K562 (cell line): ENCODE measurements around the gene TRERF1. TPM values are rescaled to one million over a fixed set of nuclear protein-coding genes. Genes with fewer than 3 reads are reported as not detected.

ENCODE experiments used
- BMI1 ChIP-seq: fragments of 150-350 bp; IDR thresholded peaks from 2 replicates; pipeline ENCODE4 v1.6.1; 2014; ENCODE audit warnings: low read length
- CBX3 ChIP-seq, 2 experiments: IDR thresholded peaks; 1 replicate in 1 of 2; 2 replicates in 1 of 2; pipeline ENCODE4 v1.6.1; 2012; ENCODE audit warnings: inconsistent platforms in 2 of 2, low read length in 2 of 2, borderline replicate concordance in 1 of 2, control low read depth in 1 of 2
- CREB1 ChIP-seq, 2 experiments: sonication (generic) in 1 of 2; formaldehyde crosslinking in 1 of 2; IDR thresholded peaks; 2 replicates each; pipeline versions ENCODE4 v1.6.1 to v1.8.0; 2012 to 2022; ENCODE audit warnings: inconsistent platforms in 1 of 2, mild to moderate bottlenecking in 1 of 2, missing genetic modification reagents in 1 of 2, moderate library complexity in 1 of 2
- DEAF1 ChIP-seq: fragments of 450-650 bp; formaldehyde crosslinking; IDR thresholded peaks from 2 replicates; pipeline ENCODE4 v1.4.0; 2020; ENCODE audit warnings: mild to moderate bottlenecking, moderate library complexity
- DPF2 ChIP-seq: fragments of 450-650 bp; IDR thresholded peaks from 2 replicates; pipeline ENCODE4 v1.6.1; 2016
- E2F1 ChIP-seq: sonication (generic); formaldehyde crosslinking; IDR thresholded peaks from 2 replicates; pipeline ENCODE4 v1.8.1; 2023; ENCODE audit warnings: mild to moderate bottlenecking, missing genetic modification reagents, moderate library complexity
- E2F3 ChIP-seq: fragments of 250-450 bp; sonication (Bioruptor Pico); IDR thresholded peaks from 2 replicates; pipeline ENCODE4 v1.4.0; 2020; ENCODE audit warnings: mild to moderate bottlenecking
- FUS ChIP-seq: fragments of 200-400 bp; formaldehyde crosslinking; optimal IDR thresholded peaks from 2 replicates; pipeline ENCODE3; 2017; ENCODE audit warnings: low read depth, low read length
- GABPB2 ChIP-seq: fragments of 250-450 bp; sonication (Bioruptor Pico); conservative IDR thresholded peaks from 2 replicates; pipeline ENCODE4 v1.5.1; 2021; ENCODE audit warnings: mild to moderate bottlenecking
- HLTF ChIP-seq: fragments of 450-650 bp; IDR thresholded peaks from 2 replicates; pipeline ENCODE4 v1.6.1; 2016
- KAT2B ChIP-seq: IDR thresholded peaks from one replicate; pipeline ENCODE4 v1.6.1; 2012; ENCODE audit warnings: low read depth, mild to moderate bottlenecking, control low read depth, inconsistent platforms, low read length, moderate library complexity
- MCM3 ChIP-seq: fragments of 450-650 bp; IDR thresholded peaks from 2 replicates; pipeline ENCODE4 v1.6.1; 2016
- MLLT1 ChIP-seq, 2 experiments: fragments of 450-650 bp; IDR thresholded peaks; 2 replicates each; pipeline ENCODE4 v1.6.1; 2016
- MTF1 ChIP-seq: fragments of 250-450 bp; sonication (Bioruptor Pico); IDR thresholded peaks from 2 replicates; pipeline ENCODE4 v1.9.0; 2021; ENCODE audit warnings: moderate library complexity, mild to moderate bottlenecking, inconsistent platforms, borderline replicate concordance
- NFE2 ChIP-seq: IDR thresholded peaks from 2 replicates; pipeline ENCODE4 v1.6.1; 2014; ENCODE audit warnings: antibody characterized with exemption, low read depth
- NONO ChIP-seq, 2 experiments: fragments of 200-400 bp in 1 of 2; fragments of 450-650 bp in 1 of 2; formaldehyde crosslinking in 1 of 2; IDR thresholded peaks; 2 replicates each; pipeline ENCODE4 v1.6.1; 2017; ENCODE audit warnings: low read depth in 2 of 2, mild to moderate bottlenecking in 2 of 2, moderate library complexity in 2 of 2, low read length in 1 of 2
- PTBP1 ChIP-seq: fragments of 200-400 bp; formaldehyde crosslinking; IDR thresholded peaks from 2 replicates; pipeline ENCODE4 v1.6.1; 2017; ENCODE audit warnings: low read depth, low read length
- RBFOX2 ChIP-seq: fragments of 200-400 bp; formaldehyde crosslinking; IDR thresholded peaks from 2 replicates; pipeline ENCODE4 v1.6.1; 2017; ENCODE audit warnings: low read depth, mild to moderate bottlenecking, low read length, moderate library complexity
- RBM34 ChIP-seq: fragments of 200-400 bp; formaldehyde crosslinking; IDR thresholded peaks from 2 replicates; pipeline ENCODE4 v1.6.1; 2018; ENCODE audit warnings: low read length, borderline replicate concordance; ENCODE audit not compliant: insufficient read depth
- RBM39 ChIP-seq: fragments of 200-400 bp; formaldehyde crosslinking; optimal IDR thresholded peaks from 2 replicates; pipeline ENCODE3; 2018; ENCODE audit warnings: low read depth, low read length
- RFX7 ChIP-seq: fragments of 250-450 bp; sonication (Bioruptor Pico); IDR thresholded peaks from 2 replicates; pipeline ENCODE4 v1.5.1; 2021; ENCODE audit warnings: mild to moderate bottlenecking
- RNF219 ChIP-seq: fragments of 250-450 bp; sonication (Bioruptor Pico); IDR thresholded peaks from 2 replicates; pipeline ENCODE4 v1.5.0; 2022; ENCODE audit warnings: mild to moderate bottlenecking
- TAF1 ChIP-seq: IDR thresholded peaks from 2 replicates; pipeline ENCODE4 v1.6.1; 2011; ENCODE audit warnings: mild to moderate bottlenecking, low read length, moderate library complexity; ENCODE audit not compliant: insufficient read depth, control insufficient read depth, severe bottlenecking; ENCODE audit errors: extremely low read depth
- TAL1 ChIP-seq: fragments of 450-650 bp; IDR thresholded peaks from 2 replicates; pipeline ENCODE4 v1.6.1; 2016; ENCODE audit warnings: mild to moderate bottlenecking
- TCF3 ChIP-seq: sonication (generic); formaldehyde crosslinking; IDR thresholded peaks from 2 replicates; pipeline ENCODE4 v1.4.0; 2020; ENCODE audit warnings: mild to moderate bottlenecking, missing genetic modification reagents
- ZKSCAN1 ChIP-seq: fragments of 150-350 bp; IDR thresholded peaks from 2 replicates; pipeline ENCODE4 v1.6.1; 2016; ENCODE audit warnings: low read depth, low read length
- polyA plus RNA-seq, 8 experiments: library from polyadenylated mRNA; depleted of rRNA in 4 of 8; stranded (reverse) in 5 of 8; unstranded in 3 of 8; fragments of >200 nt; fragmentation: Nextera tagmentation in 2 of 8; fragmentation: Illumina TruSeq in 1 of 8; extraction: Ambion mirVana in 2 of 8; extraction: Trizol in 1 of 8; gene quantifications; 2 replicates each; pipeline versions ENCODE4 v1.2.1 to v1.2.3, GENCODE V29; 2011 to 2014; ENCODE audit warnings: inconsistent platforms in 1 of 8, missing spikeins in 1 of 8
- total RNA-seq, 7 experiments: library from RNA; depleted of rRNA in 6 of 7; stranded (reverse); fragments of >200 nt in 6 of 7; fragmentation: Illumina TruSeq in 2 of 7; extraction: Trizol in 2 of 7; gene quantifications; 2 replicates each; pipeline versions ENCODE4 v1.2.1 to v1.2.3, GENCODE V29; 2011 to 2021; ENCODE audit warnings: low replicate concordance in 1 of 7

TRERF1 gene
- total and polyA plus RNA-seq, 9 of the 15 experiments (the other 6 are each of a cell fraction or from before 2014, with no cell fraction given) = 0.04 to 0.20 (median 0.07) TPM; not detected in 3

GRCh38 chr6:42467651-42468050, 15.9 kb upstream of the TRERF1 start (continued):
- no peak for TF ChIP-seq MLLT1 (IDR thresholded peaks at IDR 0.05)
- no peak for TF ChIP-seq RBM34
- TF ChIP-seq RBM39 = no peak
- TF ChIP-seq E2F3 (CRISPR knock-in tag) = no peak
- TF ChIP-seq PTBP1 = no peak
- no peak for TF ChIP-seq MTF1 (CRISPR knock-in tag)
- no peak for TF ChIP-seq RBFOX2
- no peak for TF ChIP-seq KAT2B
- peak; percentile 75 for TF ChIP-seq TAL1
- TF ChIP-seq E2F1 (CRISPR knock-in tag) = no peak
- no peak for TF ChIP-seq NFE2
- no peak for TF ChIP-seq BMI1
- TF ChIP-seq NONO (IDR thresholded peaks at IDR 0.05; ENCODE audit: low read depth in 2 of 2, low read length in 1 of 2) = no peak
- no peak for TF ChIP-seq GABPB2 (CRISPR knock-in tag)
- no peak for TF ChIP-seq RFX7 (CRISPR knock-in tag)
- no peak for TF ChIP-seq DEAF1 (CRISPR knock-in tag)
- TF ChIP-seq FUS = no peak
- TF ChIP-seq DPF2 = peak; percentile 64; the same call in 1 of the 2 replicates
- TF ChIP-seq ZKSCAN1 = no peak
- no peak for TF ChIP-seq CREB1 (IDR thresholded peaks at IDR 0.05)
- no peak for TF ChIP-seq CREB1 (CRISPR knock-in tag; IDR thresholded peaks at IDR 0.05)
- no peak for TF ChIP-seq MCM3
- TF ChIP-seq CBX3 (IDR thresholded peaks at IDR 0.05; ENCODE audit: borderline replicate concordance in 1 of 2, low read length in 2 of 2) = no peak
- peak; percentile 87 for TF ChIP-seq TCF3 (CRISPR knock-in tag)
- no peak for TF ChIP-seq RNF219
- TF ChIP-seq HLTF = no peak
- TF ChIP-seq TAF1 = no peak
